Neural crest cell (in vitro differentiated cells): Measurements from ENCODE around the gene PPDPF. TPM values are rescaled to one million over a fixed set of nuclear protein-coding genes. Genes with fewer than 3 reads are reported as not detected.
A peak's percentile ranks its signal among the peaks of the same experiment; 100 is the strongest.
"Not testable (repeated sequence)": the region's sequence is repeated elsewhere in the genome, so short reads cannot be mapped to it uniquely, and the experiment has no call there.

Experiments used
- DNase-seq: peaks from one replicate; pipeline ENCODE4 v3.0.0; 2021; ENCODE audit warnings: low read depth, mixed read lengths, low spot score
- H3K27ac Mint-ChIP-seq: one replicate; pipeline ENCODE4 v1.8.0; 2021; ENCODE audit warnings: mild to moderate bottlenecking, mixed read lengths; ENCODE audit not compliant: unreplicated experiment
- H3K27me3 Mint-ChIP-seq: 2 replicates; pipeline ENCODE4 v1.8.0; 2021; ENCODE audit warnings: low read depth, mild to moderate bottlenecking, mixed read lengths
- H3K36me3 Mint-ChIP-seq: 2 replicates; pipeline ENCODE4 v1.8.0; 2021; ENCODE audit warnings: low read depth, mild to moderate bottlenecking, mixed read lengths
- H3K4me1 Mint-ChIP-seq: 2 replicates; pipeline ENCODE4 v1.8.0; 2021; ENCODE audit warnings: mixed read lengths
- H3K4me3 Mint-ChIP-seq: one replicate; pipeline ENCODE4 v1.8.0; 2021; ENCODE audit warnings: mild to moderate bottlenecking, mixed read lengths
- H3K9me3 Mint-ChIP-seq: 2 replicates; pipeline ENCODE4 v1.8.0; 2021; ENCODE audit warnings: mixed read lengths
- total RNA-seq: library from RNA; stranded (reverse); gene quantifications from 2 replicates; pipeline ENCODE4 v1.2.1, GENCODE V29; 2021
- TF ChIP-seq, protein P1 (sequence below): fragments of 200-600 bp; sonication (generic); conservative IDR thresholded peaks from 2 replicates; pipeline ENCODE4 v1.5.0; 2021; ENCODE audit warnings: antibody characterized with exemption, mild to moderate bottlenecking

Gene PPDPF
- total RNA-seq, 1 donor from 2014 or later: 201 TPM

DNA sequence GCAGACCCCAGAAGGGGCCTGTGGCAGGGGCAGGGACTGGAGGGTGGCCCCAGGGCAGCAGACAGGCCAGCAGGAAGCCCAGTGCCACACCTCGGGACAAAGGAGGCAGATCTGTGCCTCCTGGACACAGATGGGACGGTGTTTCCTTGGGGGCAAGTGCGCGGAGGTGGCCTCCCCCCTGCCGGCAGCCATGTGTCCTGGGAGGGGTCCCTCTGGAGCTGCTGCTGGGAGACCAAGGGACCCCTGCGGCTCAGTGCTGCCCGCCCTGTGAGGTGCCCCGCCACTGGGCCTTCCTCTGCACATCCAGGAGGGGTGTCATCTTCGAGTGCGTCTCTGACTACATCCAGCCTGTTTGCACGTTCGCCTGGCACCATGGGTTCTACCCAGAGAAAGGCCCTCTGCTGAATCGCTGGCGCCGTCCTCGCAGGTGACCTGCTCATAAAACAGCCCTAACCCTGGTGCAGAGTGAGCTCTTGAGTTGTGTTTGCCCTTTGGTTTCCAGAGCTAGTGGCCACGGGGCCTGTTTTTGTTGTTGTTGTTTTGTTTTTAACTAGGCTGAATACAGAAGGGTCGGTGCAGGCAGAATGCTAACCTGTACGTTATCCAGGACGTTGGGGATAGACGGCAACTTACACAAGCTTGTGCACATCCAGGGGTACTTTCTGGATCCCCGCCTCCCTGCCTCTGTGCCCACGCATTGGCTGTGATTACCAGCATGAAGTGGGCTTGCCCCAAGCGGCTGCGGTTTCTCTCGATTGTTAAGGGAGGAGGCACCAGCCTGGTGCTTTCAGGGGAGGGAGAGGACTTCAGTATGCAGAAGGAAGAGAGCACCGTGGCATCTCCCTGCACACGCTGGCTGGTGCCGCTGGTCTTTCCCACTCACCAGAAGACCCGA is 46.8 kb upstream of the PPDPF start:
- Mint-ChIP-seq H3K27ac (no peak overlapping the region), H3K9me3 (no peaks in the 10 kb centered on the region), H3K4me3 (peak overlapping the region; percentile 79), H3K4me1 (peaks cover 4% of the 10 kb centered on the region), H3K36me3 (no peaks in the 10 kb centered on the region), H3K27me3 (peaks cover 37% of the 10 kb centered on the region)
- DNase-seq: no peak
- TF ChIP-seq, protein P1, sequence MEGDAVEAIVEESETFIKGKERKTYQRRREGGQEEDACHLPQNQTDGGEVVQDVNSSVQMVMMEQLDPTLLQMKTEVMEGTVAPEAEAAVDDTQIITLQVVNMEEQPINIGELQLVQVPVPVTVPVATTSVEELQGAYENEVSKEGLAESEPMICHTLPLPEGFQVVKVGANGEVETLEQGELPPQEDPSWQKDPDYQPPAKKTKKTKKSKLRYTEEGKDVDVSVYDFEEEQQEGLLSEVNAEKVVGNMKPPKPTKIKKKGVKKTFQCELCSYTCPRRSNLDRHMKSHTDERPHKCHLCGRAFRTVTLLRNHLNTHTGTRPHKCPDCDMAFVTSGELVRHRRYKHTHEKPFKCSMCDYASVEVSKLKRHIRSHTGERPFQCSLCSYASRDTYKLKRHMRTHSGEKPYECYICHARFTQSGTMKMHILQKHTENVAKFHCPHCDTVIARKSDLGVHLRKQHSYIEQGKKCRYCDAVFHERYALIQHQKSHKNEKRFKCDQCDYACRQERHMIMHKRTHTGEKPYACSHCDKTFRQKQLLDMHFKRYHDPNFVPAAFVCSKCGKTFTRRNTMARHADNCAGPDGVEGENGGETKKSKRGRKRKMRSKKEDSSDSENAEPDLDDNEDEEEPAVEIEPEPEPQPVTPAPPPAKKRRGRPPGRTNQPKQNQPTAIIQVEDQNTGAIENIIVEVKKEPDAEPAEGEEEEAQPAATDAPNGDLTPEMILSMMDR: no peak

DNA sequence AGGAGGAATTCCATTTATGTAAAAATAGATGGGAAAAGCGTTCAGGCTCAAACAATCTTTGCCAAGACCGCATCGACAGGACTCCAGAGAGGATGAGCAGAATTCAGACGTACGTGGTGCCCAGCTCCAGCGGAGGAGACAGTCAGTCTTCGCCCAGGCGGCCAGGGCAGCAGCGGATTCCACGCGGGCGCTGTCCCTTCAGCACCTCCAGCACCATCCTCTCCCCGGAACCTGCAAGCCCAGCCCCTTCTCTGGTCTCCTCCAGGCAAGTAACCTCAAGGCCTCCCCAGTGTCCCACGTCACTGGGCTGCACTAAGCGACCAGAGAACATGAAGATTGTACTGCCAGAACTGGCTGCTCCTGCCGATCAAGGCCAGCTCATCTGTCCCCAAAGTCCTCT is 45.4 kb upstream of the PPDPF start:
- Mint-ChIP-seq H3K27me3 (peaks cover 39% of the 10 kb centered on the region), H3K4me1 (peaks cover 2% of the 10 kb centered on the region), H3K9me3 (no peaks in the 10 kb centered on the region), H3K27ac (no peak overlapping the region), H3K4me3 (peak overlapping the region; percentile 72), H3K36me3 (no peaks in the 10 kb centered on the region)
- TF ChIP-seq, protein P1: no peak
- no peak for DNase-seq

DNA sequence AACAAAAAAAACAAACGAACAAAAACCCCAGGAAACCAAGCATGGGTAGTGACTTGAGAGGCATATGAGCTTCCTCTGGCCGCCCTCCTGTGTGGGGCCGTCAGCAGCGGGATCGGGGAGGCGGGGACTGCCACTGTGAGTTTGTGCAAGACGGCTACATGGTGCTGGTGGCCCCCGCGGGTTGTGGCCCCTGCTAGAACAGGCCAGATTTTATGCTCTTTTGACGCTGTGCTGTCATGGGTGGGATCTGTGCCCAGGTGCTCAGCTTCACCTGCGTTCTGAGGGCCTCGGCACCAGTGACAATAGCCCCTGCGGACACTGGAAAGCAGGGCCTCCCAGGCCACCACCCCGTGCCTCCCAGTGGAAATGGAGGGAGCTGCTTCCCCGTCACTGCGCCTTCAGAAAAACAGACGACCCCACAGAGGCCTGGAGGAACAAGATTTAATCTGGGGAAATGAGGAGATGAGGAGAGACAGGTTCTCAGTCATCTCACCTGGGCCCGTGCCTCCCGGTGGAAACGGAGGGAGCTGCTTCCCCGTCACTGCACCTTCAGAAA is 43.4 kb upstream of the PPDPF start:
- no peaks in the 10 kb centered on the region for H3K4me1 Mint-ChIP-seq
- H3K27me3 Mint-ChIP-seq: peaks cover 44% of the 10 kb centered on the region
- H3K4me3 Mint-ChIP-seq: no peak overlapping the region
- DNase-seq: no peak
- no peaks in the 10 kb centered on the region for H3K36me3 Mint-ChIP-seq
- no peak overlapping the region for H3K27ac Mint-ChIP-seq
- H3K9me3 Mint-ChIP-seq: no peaks in the 10 kb centered on the region
- TF ChIP-seq, protein P1: no peak

DNA sequence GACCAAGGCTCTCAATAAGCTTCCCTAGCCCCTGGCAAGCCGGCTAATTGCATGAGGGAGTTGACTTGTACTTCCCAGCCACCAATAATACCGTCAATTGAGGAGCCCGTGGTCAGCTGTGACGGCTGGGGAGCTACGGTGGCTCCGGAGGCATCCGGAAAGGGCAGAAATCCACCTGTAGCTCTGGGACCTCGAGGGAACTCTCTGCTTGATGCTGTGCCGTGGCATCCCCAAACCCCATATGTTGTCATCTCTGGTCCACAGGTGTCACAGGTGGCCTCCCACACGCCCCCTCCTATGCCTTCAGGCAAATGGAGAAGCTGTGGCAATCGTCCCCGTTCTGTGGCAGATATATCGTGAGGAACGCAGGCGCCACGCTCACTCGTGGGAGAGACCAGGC is 42.6 kb upstream of the PPDPF start:
- no peaks in the 10 kb centered on the region for H3K4me1 Mint-ChIP-seq

DNA sequence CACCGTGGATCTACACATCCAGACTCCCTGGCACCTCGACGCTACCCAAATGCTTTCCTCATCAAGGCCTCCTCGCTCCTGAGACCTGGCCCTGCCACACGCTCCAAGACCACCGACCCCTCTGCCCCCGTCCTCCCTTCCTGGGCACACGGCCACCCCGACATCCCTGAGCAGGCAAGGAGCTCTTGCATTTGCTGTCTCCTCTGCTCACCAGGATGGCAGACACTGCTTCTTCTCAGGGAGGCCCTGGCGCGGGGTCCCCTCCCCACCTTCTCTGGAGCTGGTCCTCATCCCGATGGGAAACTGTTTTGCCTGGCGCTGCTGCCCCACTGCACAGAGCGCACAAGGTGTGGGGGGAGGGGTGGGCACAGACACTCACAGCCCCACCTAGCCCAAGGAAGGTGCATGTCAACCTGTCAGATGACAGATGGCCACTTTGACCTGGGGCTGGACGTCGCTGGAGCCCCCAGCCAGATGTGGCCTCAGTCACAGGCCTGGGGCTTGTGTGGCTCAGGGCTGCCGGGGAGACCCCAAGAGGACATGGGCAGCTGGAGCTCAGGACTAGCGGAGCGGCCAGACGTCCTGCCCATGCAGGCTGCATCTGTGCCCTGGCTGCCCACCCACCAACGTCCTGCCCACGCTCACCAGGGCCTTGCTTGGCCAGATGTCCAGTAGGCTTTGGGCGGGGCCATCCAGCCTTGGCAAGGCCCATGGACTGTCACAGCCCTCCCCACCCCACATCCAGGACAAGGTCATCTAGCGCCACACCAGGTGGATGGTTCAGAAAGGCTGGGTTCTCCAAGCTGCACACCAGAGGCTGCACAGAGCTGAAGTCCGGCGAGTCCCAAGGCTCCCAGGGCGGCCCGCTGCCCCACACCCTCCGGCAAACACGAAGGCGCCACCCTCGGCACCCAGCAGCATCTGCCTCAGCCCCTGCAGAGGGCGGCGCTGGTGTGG is 41.9 kb upstream of the PPDPF start:
- TF ChIP-seq, protein P1: no peak
- no peak overlapping the region for H3K4me3 Mint-ChIP-seq
- no peak for DNase-seq
- H3K4me1 Mint-ChIP-seq: no peaks in the 10 kb centered on the region
- H3K36me3 Mint-ChIP-seq: no peaks in the 10 kb centered on the region
- H3K9me3 Mint-ChIP-seq: no peaks in the 10 kb centered on the region
- H3K27ac Mint-ChIP-seq: no peak overlapping the region
- H3K27me3 Mint-ChIP-seq: peaks cover 44% of the 10 kb centered on the region

More for the DNA sequence above, 42.6 kb upstream of the PPDPF start:
- TF ChIP-seq, protein P1: no peak
- H3K9me3 Mint-ChIP-seq: no peaks in the 10 kb centered on the region
- H3K27me3 Mint-ChIP-seq: peaks cover 44% of the 10 kb centered on the region
- no peak overlapping the region for H3K4me3 Mint-ChIP-seq
- no peaks in the 10 kb centered on the region for H3K36me3 Mint-ChIP-seq
- no peak for DNase-seq
- H3K27ac Mint-ChIP-seq: no peak overlapping the region

DNA sequence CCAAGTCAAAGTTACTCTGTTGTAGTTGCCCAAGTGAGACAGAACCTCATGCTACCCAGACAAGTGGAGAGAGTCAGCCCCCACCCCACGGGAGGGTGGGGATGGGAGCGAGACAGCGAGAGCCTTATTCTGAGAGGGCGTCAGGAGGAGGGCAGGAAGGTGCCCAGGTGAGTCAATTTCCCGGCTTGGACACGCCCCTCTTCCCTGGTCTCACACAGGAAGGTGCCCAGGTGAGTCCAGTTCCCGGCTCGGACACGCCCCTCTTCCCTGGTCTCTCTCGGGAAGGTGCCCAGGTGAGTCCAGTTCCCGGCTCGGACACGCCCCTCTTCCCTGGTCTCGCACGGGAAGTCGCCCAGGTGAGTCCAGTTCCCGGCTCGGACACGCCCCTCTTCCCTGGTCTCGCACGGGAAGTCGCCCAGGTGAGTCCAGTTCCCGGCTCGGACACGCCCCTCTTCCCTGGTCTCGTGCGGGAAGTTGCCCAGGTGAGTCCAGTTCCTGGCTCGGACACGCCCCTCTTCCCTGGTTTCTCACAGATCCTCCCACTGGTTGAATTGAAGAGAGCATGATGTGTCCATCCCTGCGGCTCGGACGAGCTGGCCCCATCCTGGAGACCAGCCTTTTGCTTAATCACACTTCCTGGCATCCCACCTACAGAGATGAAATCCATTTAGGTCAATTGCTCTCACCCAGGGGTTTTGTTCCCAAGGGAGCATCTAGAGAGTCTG is 40.7 kb upstream of the PPDPF start:
- not testable (repeated sequence) for H3K9me3 Mint-ChIP-seq, H3K36me3 Mint-ChIP-seq, H3K4me3 Mint-ChIP-seq, H3K4me1 Mint-ChIP-seq, DNase-seq, H3K27ac Mint-ChIP-seq
- peaks cover 36% of the 10 kb centered on the region for H3K27me3 Mint-ChIP-seq
